ENCODE results near the gene LRP5. TPM values are rescaled to one million over a fixed set of nuclear protein-coding genes. Genes with fewer than 3 reads are reported as not detected.

Gene LRP5
- total and polyA plus RNA-seq, 9 of the 15 experiments (the other 6 are each of a cell fraction or from before 2014, with no cell fraction given): 0.48 to 44.2 (median 13.5) TPM

DNA sequence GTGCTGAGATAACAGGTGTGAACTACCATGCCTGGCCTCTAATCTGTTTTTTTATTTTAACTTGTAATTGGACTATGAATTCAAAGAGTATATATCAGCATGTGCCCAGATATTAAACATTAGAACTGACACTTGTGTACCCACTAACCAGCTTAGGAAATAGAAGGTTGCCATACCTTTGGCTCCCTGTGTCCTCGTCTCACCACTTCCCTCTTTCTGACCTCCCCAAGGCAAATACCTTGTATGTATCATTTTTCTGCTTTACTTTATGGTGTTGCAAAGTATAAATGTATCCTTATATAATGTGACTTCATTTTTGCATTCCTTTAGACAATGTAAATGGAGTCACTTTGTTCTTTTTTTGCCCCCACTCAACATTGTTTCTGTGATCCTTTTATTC is 157.3 kb downstream of the LRP5 start:
- DNase-seq (ENCODE audit: extremely low read depth in 1 of 4, low spot score in 3 of 4): no peak
- Histone ChIP-seq H3K79me2 (ENCODE audit: control insufficient read depth, insufficient read depth, low read length) (peaks cover 98% of the 10 kb centered on the region), H3K4me3 (no peak overlapping the region), H3K9me3 (replicated peaks; ENCODE audit: control insufficient read depth, insufficient read depth, low read depth, low read length) (no peaks in the 10 kb centered on the region; the same call in 1 of the 2 replicates), H3K36me3 (ENCODE audit: control insufficient read depth, insufficient read depth, low read length) (peaks cover 62% of the 10 kb centered on the region), H3K27me3 (ENCODE audit: control insufficient read depth in 2 of 2, insufficient read depth in 2 of 2, low read length in 2 of 2) (no peaks in the 10 kb centered on the region), H2AFZ (ENCODE audit: low read depth, low read length) (no peak overlapping the region), H3K4me1 (replicated peaks in 1 of 2; ENCODE audit: control insufficient read depth in 2 of 2, insufficient read depth in 2 of 2, low read length in 2 of 2) (peaks cover 20 to 35% of the 10 kb centered on the region in 2 experiments), H3K27ac (ENCODE audit: extremely low read depth, low read depth, low read length) (no peak overlapping the region), H3K9me1 (ENCODE audit: control insufficient read depth, insufficient read depth, low read length) (peaks cover 19% of the 10 kb centered on the region), H4K20me1 (replicated peaks; ENCODE audit: control insufficient read depth, insufficient read depth, low read length) (peaks cover 71% of the 10 kb centered on the region), H3K4me2 (ENCODE audit: insufficient read depth, low read length) (no peak overlapping the region), H3K9ac (ENCODE audit: insufficient read depth in 1 of 2, low read depth in 2 of 2, low read length in 2 of 2) (peak overlapping the region in 1 of 2 experiments; percentile 18; a peak in 1 of 4 replicates)
- intact Hi-C loops (cut with micrococcal nuclease): no loop called here
- 39% methylated on average over 1 of the region's 1 CpG for WGBS (ENCODE audit: insufficient coverage, low coverage, missing lambda C conversion rate)
- CTCF ChIA-PET (ENCODE audit: low intra/inter-chr PET ratio): no interaction called here
- no peak for ATAC-seq
- FAIRE-seq: no peak
- in situ Hi-C loops (cut with MboI): no loop called here
- POLR2A ChIA-PET: no interaction called here
- no peak for TF ChIP-seq REST (IDR thresholded peaks at IDR 0.05; ENCODE audit: borderline replicate concordance)
- no peak for TF ChIP-seq REST (CRISPR knock-in tag; IDR thresholded peaks at IDR 0.05; ENCODE audit: low read depth)
- no peak for TF ChIP-seq ASH1L (IDR thresholded peaks at IDR 0.05; ENCODE audit: borderline replicate concordance, low read depth, partially characterized antibody)
- no peak for TF ChIP-seq ZKSCAN8 (CRISPR knock-in tag; IDR thresholded peaks at IDR 0.05)
- TF ChIP-seq MAZ (CRISPR knock-in tag; conservative IDR thresholded peaks at IDR 0.05 in 1 of 2, IDR thresholded peaks at IDR 0.05 in 1 of 2): no peak
- TF ChIP-seq SPI1 (IDR thresholded peaks at IDR 0.05; ENCODE audit: borderline replicate concordance, low read depth, low read length): peak; percentile 63
- no TSS peak for BruUV-seq (replicated peaks)

Measured in K562 (cell line).